CD4-positive, alpha-beta T cell treated with Interleukin-4 for 1 hour (primary cell): Measurements from ENCODE around the gene SLC5A4.
"Not testable (repeated sequence)": the region's sequence is repeated elsewhere in the genome, so short reads cannot be mapped to it uniquely, and the experiment has no call there.

Experiments
- DNase-seq, 2 donors: peaks; one replicate each; pipeline ENCODE4 v3.0.0-alpha.2; 2020 to 2022

Gene SLC5A4

GRCh38 chr22:32255217-32255616 lies at the start of gene SLC5A4:
SLC5A4 (minus strand) TSS chr22:32255347; CDS start chr22:32255329, 18 bp downstream.
- DNase-seq, result no peak

GRCh38 chr22:32293921-32294320 lies 38.8 kb upstream of the SLC5A4 start:
- not testable (repeated sequence) for DNase-seq

GRCh38 chr22:32286290-32286840 lies 31.2 kb upstream of the SLC5A4 start:
- DNase-seq, result no peak

GRCh38 chr22:32281072-32281471 lies 25.9 kb upstream of the SLC5A4 start:
- DNase-seq, result no peak

GRCh38 chr22:32275353-32275752 lies 20.2 kb upstream of the SLC5A4 start:
- not testable (repeated sequence) for DNase-seq

- no peak for DNase-seq
These were observed 16.2 kb upstream of the SLC5A4 start for GRCh38 chr22:32271389-32271788.

GRCh38 chr22:32270641-32271369 lies 15.7 kb upstream of the SLC5A4 start:
- no peak for DNase-seq

GRCh38 chr22:32269316-32269715 lies 14.2 kb upstream of the SLC5A4 start:
- DNase-seq, result no peak

GRCh38 chr22:32267011-32267410 lies 11.9 kb upstream of the SLC5A4 start:
- DNase-seq, result no peak

GRCh38 chr22:32265882-32266767 lies 11.0 kb upstream of the SLC5A4 start:
- peak; percentile 57 to 69 for DNase-seq

- DNase-seq, result not testable (repeated sequence)
These were observed 8.5 kb upstream of the SLC5A4 start for GRCh38 chr22:32263678-32264077.

- no peak for DNase-seq
These were observed 6.2 kb upstream of the SLC5A4 start for GRCh38 chr22:32261306-32261705.

GRCh38 chr22:32258791-32259190 lies 3.6 kb upstream of the SLC5A4 start:
- DNase-seq, result no peak

- no peak for DNase-seq
These were observed 579 bp upstream of the SLC5A4 start for GRCh38 chr22:32255726-32256125.

GRCh38 chr22:32249231-32249630 lies 5.9 kb downstream of the SLC5A4 start:
- DNase-seq, result no peak

GRCh38 chr22:32248276-32248675 lies 6.9 kb downstream of the SLC5A4 start:
- no peak for DNase-seq

GRCh38 chr22:32246166-32246565 lies 9.0 kb downstream of the SLC5A4 start:
- no peak for DNase-seq

GRCh38 chr22:32245042-32245441 lies 10.1 kb downstream of the SLC5A4 start:
- DNase-seq, result no peak

GRCh38 chr22:32244547-32244946 lies 10.6 kb downstream of the SLC5A4 start:
- no peak for DNase-seq

GRCh38 chr22:32240461-32240860 lies 14.7 kb downstream of the SLC5A4 start:
- DNase-seq, result no peak

GRCh38 chr22:32237906-32238305 lies 17.2 kb downstream of the SLC5A4 start:
- no peak for DNase-seq

- no peak for DNase-seq
These were observed 18.2 kb downstream of the SLC5A4 start for GRCh38 chr22:32236970-32237369.

GRCh38 chr22:32233091-32233490 lies 22.1 kb downstream of the SLC5A4 start:
- no peak for DNase-seq
